Endothelial cell of umbilical vein (primary cell): ENCODE results near the gene GLDN. TPM values are rescaled to one million over a fixed set of nuclear protein-coding genes. Genes with fewer than 3 reads are reported as not detected.

ENCODE experiments used
- BruUV-seq: library from RNA; stranded (reverse); fragments of 400-500 nt; replicated peaks from 2 replicates; lab custom pipeline; 2021; lab: Mats Ljungman, UMichigan
- CTCF ChIA-PET: fragments of 300-600, 350-600 bp; sonication (Branson Sonifier 250); formaldehyde crosslinking; loops from one replicate; lab custom pipeline; 2021; ENCODE audit warnings: antibody characterized with exemption, inconsistent platforms; lab: Charles Lee
- POLR2A ChIA-PET: fragments of 300-600, 350-600 bp; sonication (Branson Sonifier 250); formaldehyde crosslinking; loops from one replicate; lab custom pipeline; 2021; ENCODE audit warnings: antibody characterized with exemption, inconsistent platforms; lab: Charles Lee
- DNase-seq: peaks from one replicate; pipeline ENCODE4 v3.0.0-alpha.2; 2011; ENCODE audit warnings: low read depth, low spot score
- FAIRE-seq: peaks from 2 replicates; lab custom pipeline; 2011; peaks lifted over from hg19 to GRCh38; lab: Jason Lieb, UNC
- H2AFZ ChIP-seq: 2 replicates; pipeline ENCODE4 v1.6.0; 2012; ENCODE audit warnings: low read depth, low read length, control low read depth, inconsistent platforms
- H3K27ac ChIP-seq: 2 replicates; pipeline ENCODE4 v1.5.1; 2011; ENCODE audit warnings: low read depth, mild to moderate bottlenecking, control low read depth, low read length, moderate library complexity; ENCODE audit not compliant: insufficient read depth
- H3K27me3 ChIP-seq, 2 experiments: 2 replicates each; pipeline versions ENCODE4 v1.6.0 to v1.6.1; 2011; ENCODE audit warnings: low read length in 2 of 2, mixed read lengths in 1 of 2; ENCODE audit not compliant: control insufficient read depth in 2 of 2, insufficient read depth in 2 of 2
- H3K36me3 ChIP-seq, 2 experiments: 2 replicates in 1 of 2; 3 replicates in 1 of 2; pipeline ENCODE4 v1.5.1; 2011; ENCODE audit warnings: low read length in 2 of 2, mild to moderate bottlenecking in 1 of 2, moderate library complexity in 1 of 2; ENCODE audit not compliant: control insufficient read depth in 2 of 2, insufficient read depth in 2 of 2; ENCODE audit errors: extremely low read depth in 1 of 2
- H3K4me1 ChIP-seq: 3 replicates; pipeline ENCODE4 v1.5.1; 2011; ENCODE audit warnings: mild to moderate bottlenecking, low read length; ENCODE audit not compliant: control insufficient read depth, insufficient read depth; ENCODE audit errors: extremely low read depth
- H3K4me2 ChIP-seq: 2 replicates; pipeline ENCODE4 v1.6.1; 2011; ENCODE audit warnings: low read length, control low read depth, mixed read lengths; ENCODE audit not compliant: insufficient read depth
- H3K4me3 ChIP-seq, 3 experiments: fragments of 200-600 bp in 1 of 3; sonication (generic), shearing (Covaris generic) in 1 of 3; replicated peaks in 1 of 3; 2 replicates each; pipeline ENCODE4 v1.5.1; 2011 to 2016; ENCODE audit warnings: control low read depth in 3 of 3, low read length in 3 of 3, mild to moderate bottlenecking in 2 of 3, inconsistent platforms in 1 of 3, low read depth in 1 of 3, moderate library complexity in 1 of 3; ENCODE audit not compliant: insufficient read depth in 1 of 3
- H3K79me2 ChIP-seq: 2 replicates; pipeline ENCODE4 v1.6.0; 2012; ENCODE audit warnings: low read length, inconsistent platforms; ENCODE audit not compliant: control insufficient read depth, insufficient read depth
- H3K9ac ChIP-seq: replicated peaks from 2 replicates; pipeline ENCODE3; 2011; ENCODE audit warnings: low read length, control low read depth; ENCODE audit not compliant: insufficient read depth; ENCODE audit errors: extremely low read depth
- H3K9me1 ChIP-seq: replicated peaks from 3 replicates; pipeline ENCODE4 v1.6.0; 2011; ENCODE audit warnings: mild to moderate bottlenecking, low read length; ENCODE audit not compliant: control insufficient read depth, insufficient read depth; ENCODE audit errors: extremely low read depth
- H3K9me3 ChIP-seq: replicated peaks from 2 replicates; pipeline ENCODE4 v1.5.1; 2012; ENCODE audit warnings: low read length, inconsistent platforms; ENCODE audit not compliant: control insufficient read depth, insufficient read depth
- H4K20me1 ChIP-seq: replicated peaks from 2 replicates; pipeline ENCODE3; 2011; ENCODE audit warnings: mild to moderate bottlenecking, low read length; ENCODE audit not compliant: control insufficient read depth, insufficient read depth; ENCODE audit errors: extremely low read depth
- CTCF ChIP-seq, 2 donors: IDR thresholded peaks; 1 replicate in 1 of 2; 2 replicates in 1 of 2; pipeline ENCODE4 v1.5.1; 2011; ENCODE audit warnings: low read length in 2 of 2, mild to moderate bottlenecking in 2 of 2, moderate library complexity in 2 of 2, control low read depth in 1 of 2, inconsistent platforms in 1 of 2, low read depth in 1 of 2; ENCODE audit not compliant: insufficient read depth in 1 of 2; ENCODE audit errors: extremely low read depth in 1 of 2
- EZH2 ChIP-seq: IDR thresholded peaks from 2 replicates; pipeline ENCODE4 v1.6.1; 2012; ENCODE audit warnings: borderline replicate concordance, low read depth, mild to moderate bottlenecking, moderate library complexity, low read length, inconsistent platforms; ENCODE audit not compliant: severe bottlenecking
- FOS ChIP-seq: IDR thresholded peaks from 2 replicates; pipeline ENCODE4 v1.6.1; 2011; ENCODE audit warnings: mild to moderate bottlenecking, low read length, moderate library complexity, borderline replicate concordance; ENCODE audit not compliant: insufficient read depth
- GATA2 ChIP-seq: IDR thresholded peaks from 2 replicates; pipeline ENCODE4 v1.7.0; 2011; ENCODE audit warnings: low read depth, mild to moderate bottlenecking, moderate library complexity, mixed read lengths, low read length; ENCODE audit not compliant: insufficient read length, insufficient read depth
- JUN ChIP-seq: IDR thresholded peaks from 2 replicates; pipeline ENCODE4 v1.6.1; 2011; ENCODE audit warnings: borderline replicate concordance, low read depth; ENCODE audit not compliant: insufficient read length, insufficient read depth
- MAX ChIP-seq: IDR thresholded peaks from 2 replicates; pipeline ENCODE4 v1.6.1; 2011; ENCODE audit not compliant: insufficient read depth, insufficient read length
- MYC ChIP-seq: IDR thresholded peaks from one replicate; pipeline ENCODE4 v1.6.1; 2011; ENCODE audit warnings: mild to moderate bottlenecking, low read depth, low read length
- POLR2A ChIP-seq: IDR thresholded peaks from 2 replicates; pipeline ENCODE4 v1.6.1; 2012; ENCODE audit warnings: low read depth, mild to moderate bottlenecking, control low read depth, low read length
- POLR2AphosphoS5 ChIP-seq: IDR thresholded peaks from 2 replicates; pipeline ENCODE4 v1.6.1; 2012; ENCODE audit warnings: low read depth, mild to moderate bottlenecking, control low read depth, low read length, moderate library complexity; ENCODE audit not compliant: insufficient read depth
- dilution Hi-C: fragments of 300-500 bp; cut with MboI; formaldehyde crosslinking; loops from one replicate; pipeline ENCODE4 v1.15.0; 2019; ENCODE audit warnings: low sequenced_read_pairs; ENCODE audit not compliant: extremely low pct_ligation_motif_present
- intact Hi-C: fragments of 100-400 bp; cut with micrococcal nuclease; formaldehyde crosslinking; loops from one replicate; pipeline ENCODE4 v1.10.0; 2022
- polyA plus RNA-seq, 4 experiments: library from polyadenylated mRNA; depleted of rRNA in 3 of 4; stranded (reverse) in 3 of 4; unstranded in 1 of 4; fragments of >200 nt; gene quantifications; 2 replicates each; pipeline versions ENCODE4 v1.2.1 to v1.2.3, GENCODE V29; 2011 to 2012; ENCODE audit warnings: missing spikeins in 1 of 4
- total RNA-seq: library from RNA; stranded (reverse); gene quantifications from 2 replicates; pipeline ENCODE4 v1.2.3, GENCODE V29; 2021

The GLDN gene
- total and polyA plus RNA-seq, 2 donors (not counting 3 experiments of a cell fraction or from before 2014, with no cell fraction given): not detected

GRCh38 chr15:51366920-51367319, 25.5 kb downstream of the GLDN start:
- ChIA-PET CTCF (no interaction called here), POLR2A (no interaction called here)
- no peak for DNase-seq
- dilution Hi-C loops: no loop called here
- H3K4me3 ChIP-seq: no peak overlapping the region
- H3K9me3 ChIP-seq: no peaks in the 10 kb centered on the region
- no peaks in the 10 kb centered on the region for H3K9me1 ChIP-seq
- intact Hi-C loops: no loop called here
- TF ChIP-seq POLR2AphosphoS5 (no peak), MAX (no peak), EZH2 (no peak), GATA2 (no peak), POLR2A (no peak), CTCF (IDR thresholded peaks at IDR 0.05; ENCODE audit: extremely low read depth in 1 of 2, insufficient read depth in 1 of 2, low read depth in 1 of 2, low read length in 2 of 2) (no peak), JUN (no peak), FOS (no peak), MYC (no peak)
- no peak for FAIRE-seq
- H3K27me3 ChIP-seq: peaks cover 67 to 80% of the 10 kb centered on the region in 2 experiments
- no peak overlapping the region for H2AFZ ChIP-seq
- no peak overlapping the region for H3K9ac ChIP-seq
- no TSS peak for BruUV-seq
- no peaks in the 10 kb centered on the region for H3K4me1 ChIP-seq
- no peak overlapping the region for H3K27ac ChIP-seq
- no peaks in the 10 kb centered on the region for H3K36me3 ChIP-seq
- H3K79me2 ChIP-seq: no peaks in the 10 kb centered on the region
- H4K20me1 ChIP-seq: no peaks in the 10 kb centered on the region
- no peak overlapping the region for H3K4me2 ChIP-seq
